HG02943 (cell line): ENCODE results near the gene TFG.

Source experiments
- ATAC-seq: cut with Tn5 transposase; IDR thresholded peaks from one replicate; pipeline ENCODE4 v1.9.1; 2021; ENCODE audit warnings: mild to moderate bottlenecking, low read depth, moderate library complexity; ENCODE audit not compliant: unreplicated experiment

The TFG gene

GRCh38 chr3:100703865-100704264 is 5.4 kb upstream of the TFG start:
- no peak for ATAC-seq

GRCh38 chr3:100706365-100706764 is 2.9 kb upstream of the TFG start:
- no peak for ATAC-seq

- no peak for ATAC-seq
Observed at GRCh38 chr3:100708644-100708988, 678 bp upstream of the TFG start.

GRCh38 chr3:100709842-100710260 is 557 bp downstream of the TFG start:
- no peak for ATAC-seq

- peak; percentile 24 for ATAC-seq
Observed at GRCh38 chr3:100710261-100710968, 1.1 kb downstream of the TFG start.

- no peak for ATAC-seq
Observed at GRCh38 chr3:100715176-100715575, 5.9 kb downstream of the TFG start.

DNA sequence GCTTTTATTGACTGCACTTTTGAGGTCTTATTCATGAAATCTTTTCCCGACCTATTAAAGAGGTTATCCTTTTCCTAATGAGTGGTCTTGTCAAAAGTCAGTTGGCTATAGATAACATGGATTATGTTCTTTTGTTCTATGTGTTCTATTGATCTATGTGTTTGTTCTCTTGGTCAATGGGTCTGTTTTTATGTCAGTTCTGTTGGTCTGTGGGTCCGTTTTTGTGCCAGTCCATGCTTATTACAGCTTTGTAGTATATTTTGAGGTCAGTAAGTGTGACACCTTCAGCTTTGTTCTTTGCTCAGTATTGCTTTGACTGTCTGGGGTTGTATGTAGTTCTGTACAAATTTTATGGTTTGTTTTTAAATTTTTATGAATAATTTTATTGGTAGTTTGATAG is 7.8 kb downstream of the TFG start:
- ATAC-seq = no peak

DNA sequence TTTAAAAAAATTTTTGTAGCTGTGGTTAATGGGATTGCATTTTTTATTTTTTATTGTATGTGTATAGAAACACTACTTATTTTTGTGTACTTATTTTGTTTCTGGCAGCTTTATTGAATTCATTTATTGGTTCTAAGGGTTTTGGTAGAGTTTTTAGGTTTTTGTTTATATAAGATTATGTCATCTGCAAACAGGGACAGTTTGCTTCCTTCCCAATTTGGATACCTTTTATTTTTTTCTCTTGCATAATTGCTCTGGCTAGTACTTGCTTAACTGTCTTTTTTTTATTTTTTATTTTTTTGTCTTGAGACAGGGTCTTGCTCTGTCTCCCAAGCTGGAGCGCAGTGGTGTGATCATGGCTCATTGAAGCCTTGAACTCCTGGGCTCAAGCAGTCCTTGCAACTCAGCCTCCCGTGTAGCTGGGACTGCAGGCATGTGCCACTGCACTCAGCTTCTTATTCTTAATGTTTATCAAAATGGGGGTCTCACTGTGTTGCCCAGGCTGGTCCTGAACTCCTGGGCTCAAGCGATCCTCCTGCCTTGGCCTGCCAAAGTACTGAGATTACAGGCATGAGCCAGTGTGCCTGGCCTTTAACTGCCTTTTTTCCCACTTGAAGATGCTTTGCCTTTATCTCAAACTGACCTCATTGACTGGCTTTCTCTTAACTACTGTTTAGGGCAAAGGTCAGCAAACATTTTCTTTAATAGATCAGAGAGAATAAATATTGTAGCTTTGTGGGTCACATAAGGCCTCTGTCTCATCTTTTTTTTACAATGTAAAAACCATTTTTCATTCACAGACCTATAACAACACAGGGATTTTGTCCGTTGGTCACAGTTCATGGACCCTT is 8.6 kb downstream of the TFG start:
- no peak for ATAC-seq

- ATAC-seq = no peak
Observed at GRCh38 chr3:100719136-100719535, 9.8 kb downstream of the TFG start.

GRCh38 chr3:100720426-100720825 is 11.1 kb downstream of the TFG start:
- ATAC-seq = no peak

GRCh38 chr3:100725935-100726513 is 16.7 kb downstream of the TFG start:
- ATAC-seq = no peak

- ATAC-seq = no peak
Observed at GRCh38 chr3:100726706-100727105, 17.4 kb downstream of the TFG start.

DNA sequence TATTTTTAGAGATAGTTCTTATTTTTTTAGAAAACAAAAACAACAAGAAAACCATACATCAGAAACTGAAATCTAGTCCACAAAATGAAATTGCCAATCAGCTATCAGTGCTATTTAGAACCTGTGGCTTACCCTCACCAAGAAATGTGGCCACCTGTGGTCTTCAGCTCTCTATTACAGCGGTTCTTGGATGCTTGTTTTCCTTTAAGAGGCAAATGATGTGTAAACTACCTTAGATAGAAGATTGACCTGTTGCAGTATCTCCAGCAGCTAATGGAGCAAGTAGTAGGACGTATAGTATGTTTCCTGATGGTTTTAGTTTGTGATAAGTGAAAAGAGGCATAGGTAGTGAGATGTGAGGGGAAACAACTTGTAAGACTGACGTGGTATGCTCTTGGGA is 21.2 kb downstream of the TFG start:
- no peak for ATAC-seq

DNA sequence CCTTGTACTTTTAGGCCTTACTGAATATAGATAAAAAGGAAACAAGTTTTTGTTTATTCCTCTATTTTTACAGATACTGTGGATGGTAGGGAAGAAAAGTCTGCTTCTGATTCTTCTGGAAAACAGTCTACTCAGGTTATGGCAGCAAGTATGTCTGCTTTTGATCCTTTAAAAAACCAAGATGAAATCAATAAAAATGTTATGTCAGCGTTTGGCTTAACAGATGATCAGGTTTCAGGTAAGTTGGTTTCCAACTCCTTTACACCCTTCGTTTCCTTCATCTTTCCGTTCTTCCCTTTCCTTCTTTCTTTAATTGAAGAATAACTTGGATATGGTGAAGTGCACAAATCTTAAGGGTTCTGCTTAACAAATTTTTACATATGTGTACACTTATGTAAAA is 23.1 kb downstream of the TFG start:
- ATAC-seq = no peak

DNA sequence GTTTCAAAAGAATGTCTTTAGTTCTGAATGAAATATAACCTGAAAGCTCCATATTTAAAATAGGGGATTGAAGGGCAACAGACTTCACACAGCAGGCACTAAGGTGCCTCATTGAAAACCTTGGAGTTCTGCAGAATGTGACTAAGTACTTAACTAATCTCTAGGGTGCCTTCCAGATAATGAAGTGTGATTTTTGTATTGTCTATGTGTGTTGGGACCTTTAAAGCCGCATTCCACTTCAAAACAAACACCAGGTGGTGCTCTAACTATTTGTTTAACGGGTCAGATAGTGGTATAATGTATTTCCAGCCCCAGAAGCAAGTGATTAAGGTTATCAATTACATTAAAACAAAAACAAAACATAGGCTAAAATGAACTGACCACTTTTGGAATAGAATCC is 28.0 kb downstream of the TFG start:
- ATAC-seq = no peak

GRCh38 chr3:100740207-100740606 is 30.9 kb downstream of the TFG start:
- ATAC-seq = no peak

- no peak for ATAC-seq
Observed at GRCh38 chr3:100743535-100743934, 34.2 kb downstream of the TFG start.

- no peak for ATAC-seq
Observed at GRCh38 chr3:100744671-100745070, 35.4 kb downstream of the TFG start.

GRCh38 chr3:100745617-100746016 is 36.3 kb downstream of the TFG start:
- no peak for ATAC-seq

GRCh38 chr3:100746092-100746491 is 36.8 kb downstream of the TFG start:
- no peak for ATAC-seq

GRCh38 chr3:100748220-100748619 is 38.9 kb downstream of the TFG start:
- no peak for ATAC-seq

DNA sequence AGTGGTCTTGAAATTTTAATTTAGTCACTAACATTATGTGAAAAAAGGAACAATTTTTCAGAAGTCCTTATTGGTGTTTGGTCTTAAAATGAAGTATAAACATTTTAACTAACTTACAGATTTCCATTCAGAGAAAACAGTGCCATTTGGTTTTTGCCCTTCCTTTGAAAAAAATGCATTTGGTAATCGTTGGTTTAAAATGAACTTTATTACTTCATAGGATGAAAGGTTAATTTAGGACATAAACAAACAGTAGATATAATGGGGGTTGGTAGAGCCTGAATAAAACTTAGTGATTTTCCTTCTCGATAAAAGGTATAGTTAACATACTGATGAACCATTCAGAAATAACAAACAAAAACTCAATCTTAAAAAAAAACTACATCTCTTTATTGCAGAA is 39.7 kb downstream of the TFG start:
- ATAC-seq = no peak
